Muscle layer of colon (tissue), 2 donors: ENCODE data around the gene TGFBR3L.
A peak's percentile ranks its signal among the peaks of the same experiment; 100 is the strongest.
"Not testable (repeated sequence)": the region's sequence is repeated elsewhere in the genome, so short reads cannot be mapped to it uniquely, and the experiment has no call there.

Source experiments
- H3K27ac ChIP-seq: one replicate; pipeline ENCODE4 v1.7.0; 2013; ENCODE audit warnings: low read depth, mild to moderate bottlenecking, low read length, moderate library complexity
- H3K27me3 ChIP-seq, 2 donors: one replicate each; pipeline ENCODE4 v1.7.0; 2013; ENCODE audit warnings: low read length in 2 of 2, mild to moderate bottlenecking in 2 of 2; ENCODE audit not compliant: insufficient read depth in 2 of 2, control insufficient read depth in 1 of 2
- H3K36me3 ChIP-seq: one replicate; pipeline ENCODE4 v1.7.0; 2013; ENCODE audit warnings: mild to moderate bottlenecking, low read length; ENCODE audit not compliant: insufficient read depth
- H3K4me1 ChIP-seq: one replicate; pipeline ENCODE4 v1.7.0; 2013; ENCODE audit warnings: mild to moderate bottlenecking, low read length; ENCODE audit not compliant: insufficient read depth
- H3K4me3 ChIP-seq, 2 donors: one replicate each; pipeline ENCODE4 v1.7.0; 2013; ENCODE audit warnings: low read length in 2 of 2, low read depth in 1 of 2, mild to moderate bottlenecking in 1 of 2, moderate library complexity in 1 of 2
- H3K9ac ChIP-seq: one replicate; pipeline ENCODE4 v1.7.0; 2013; ENCODE audit warnings: low read length
- H3K9me3 ChIP-seq: one replicate; pipeline ENCODE4 v1.7.0; 2013; ENCODE audit warnings: mild to moderate bottlenecking, low read length
- donor health status: abdominal sarcoma.
- donor health status: Adenocarcinoma of cecum.

TGFBR3L gene

GRCh38 chr19:7940841-7941240 lies 26.2 kb downstream of the TGFBR3L start:
- H3K4me1 ChIP-seq: peaks cover 21% of the 10 kb centered on the region
- H3K27ac ChIP-seq: no peak overlapping the region
- H3K36me3 ChIP-seq: peaks cover 43% of the 10 kb centered on the region
- no peaks in the 10 kb centered on the region for H3K9me3 ChIP-seq
- H3K9ac ChIP-seq: no peak overlapping the region
- H3K27me3 ChIP-seq: no peaks in the 10 kb centered on the region
- no peak overlapping the region for H3K4me3 ChIP-seq

- Histone ChIP-seq H3K9ac (no peak overlapping the region), H3K27me3 (no peaks in the 10 kb centered on the region), H3K9me3 (no peaks in the 10 kb centered on the region), H3K27ac (no peak overlapping the region), H3K4me3 (peak overlapping the region in 1 of 2 donors; percentile 98), H3K36me3 (peaks cover 31% of the 10 kb centered on the region), H3K4me1 (peaks cover 21% of the 10 kb centered on the region)
These were observed 27.4 kb downstream of the TGFBR3L start for GRCh38 chr19:7941895-7942596.

DNA sequence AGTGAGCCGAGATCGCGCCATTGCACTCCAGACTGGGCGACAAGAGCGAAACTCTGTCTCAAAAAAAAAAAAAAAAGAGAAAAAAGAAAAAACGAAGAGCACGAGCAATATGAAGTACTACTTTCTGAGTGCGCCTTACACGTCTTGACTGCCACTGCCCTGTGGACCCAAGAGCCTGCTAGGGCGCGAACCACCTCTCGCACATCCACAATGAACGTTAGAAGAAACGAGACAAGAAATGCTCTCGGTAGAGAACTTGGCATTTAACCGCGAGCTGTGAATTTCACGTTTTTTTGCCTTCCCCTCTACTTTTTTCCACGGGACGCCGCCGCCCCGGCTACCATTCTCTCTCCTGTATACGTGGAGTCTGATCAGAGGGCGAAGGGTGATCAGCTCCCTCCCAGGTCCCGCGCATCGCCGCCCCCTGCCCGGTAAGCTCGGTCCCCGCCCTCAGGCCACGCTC lies 28.4 kb downstream of the TGFBR3L start:
- H3K4me3 ChIP-seq: peak overlapping the region; percentile 60 to 98
- H3K9ac ChIP-seq: peak overlapping the region; percentile 99
- no peaks in the 10 kb centered on the region for H3K9me3 ChIP-seq
- no peaks in the 10 kb centered on the region for H3K27me3 ChIP-seq
- H3K4me1 ChIP-seq: peaks cover 21% of the 10 kb centered on the region
- H3K36me3 ChIP-seq: peaks cover 29% of the 10 kb centered on the region
- H3K27ac ChIP-seq: peak overlapping the region; percentile 73

- H3K9ac ChIP-seq: peak within 1 kb of the TSS; percentile 99
- H3K9me3 ChIP-seq: no peaks in the 10 kb centered on the region
- peak within 1 kb of the TSS; percentile 81 for H3K27ac ChIP-seq
- peak within 1 kb of the TSS; percentile 60 to 98 for H3K4me3 ChIP-seq
- peaks cover 24% of the 10 kb centered on the region for H3K36me3 ChIP-seq
- H3K4me1 ChIP-seq: peaks cover 21% of the 10 kb centered on the region
- no peaks in the 10 kb centered on the region for H3K27me3 ChIP-seq
These were observed 29.0 kb downstream of the TGFBR3L start, which contains the start of gene TIMM44 for GRCh38 chr19:7943444-7944176. TSS of gene TIMM44 (minus strand) at chr19:7943666. CDS start at chr19:7943651, 15 bp downstream.

DNA sequence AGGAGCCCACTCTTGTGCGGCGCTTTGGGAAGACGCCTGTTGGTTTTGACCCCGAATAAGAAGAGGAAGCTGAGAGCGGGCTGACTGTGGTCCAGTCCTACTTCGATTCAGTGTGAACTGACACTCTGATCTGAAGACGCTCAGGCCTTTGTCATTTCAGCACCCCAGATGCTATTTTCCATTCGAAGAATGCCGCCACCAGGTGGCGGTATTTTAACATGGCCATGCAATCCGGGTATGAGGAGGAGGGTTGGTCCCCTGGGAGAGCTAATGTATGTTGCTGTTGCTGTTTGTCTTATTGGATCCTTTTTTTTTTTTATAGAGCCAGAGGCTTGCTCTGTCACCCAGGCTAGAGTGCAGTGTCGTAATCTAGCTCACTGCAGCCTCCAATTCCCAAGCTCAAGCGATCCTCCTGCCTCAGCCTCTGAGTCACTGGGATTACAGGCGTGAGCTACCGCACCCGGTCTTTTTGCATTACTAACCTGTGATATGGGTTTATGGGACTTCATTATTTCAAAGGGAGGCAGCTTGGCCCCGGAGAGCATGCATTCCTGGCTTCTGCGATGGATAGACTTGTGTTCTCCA lies 29.6 kb downstream of the TGFBR3L start:
- Histone ChIP-seq H3K9me3 (no peaks in the 10 kb centered on the region), H3K9ac (no peak overlapping the region), H3K4me1 (peaks cover 21% of the 10 kb centered on the region), H3K27me3 (no peaks in the 10 kb centered on the region), H3K4me3 (peak overlapping the region; percentile 58 to 98), H3K27ac (peak overlapping the region; percentile 81), H3K36me3 (peaks cover 24% of the 10 kb centered on the region)

DNA sequence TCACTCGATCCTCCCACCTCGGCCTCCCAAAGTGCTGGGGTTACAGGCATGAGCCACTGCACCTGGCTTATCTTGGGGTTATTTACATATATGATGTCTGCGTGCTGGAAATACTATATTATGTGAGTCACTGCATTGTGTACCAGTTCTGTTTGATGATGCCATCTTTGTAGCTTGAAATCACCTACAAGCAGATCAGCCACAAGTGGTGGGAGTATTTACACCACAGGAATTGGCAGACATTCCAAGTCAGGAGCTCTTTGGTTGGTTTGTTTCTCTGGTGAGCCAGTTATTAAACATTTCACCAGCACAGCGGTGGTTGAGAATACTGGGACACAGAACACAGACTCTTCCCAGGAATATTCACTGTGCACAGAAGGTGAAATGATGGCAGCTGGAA lies 33.3 kb downstream of the TGFBR3L start:
- H3K9me3 ChIP-seq: no peaks in the 10 kb centered on the region
- H3K4me3 ChIP-seq: no peak overlapping the region
- no peak overlapping the region for H3K9ac ChIP-seq
- H3K27me3 ChIP-seq: no peaks in the 10 kb centered on the region
- peaks cover 6% of the 10 kb centered on the region for H3K4me1 ChIP-seq
- no peak overlapping the region for H3K27ac ChIP-seq
- no peaks in the 10 kb centered on the region for H3K36me3 ChIP-seq

GRCh38 chr19:7953060-7953459 lies 38.4 kb downstream of the TGFBR3L start:
- Histone ChIP-seq H3K9ac (no peak overlapping the region), H3K4me3 (no peak overlapping the region), H3K4me1 (no peaks in the 10 kb centered on the region), H3K27ac (no peak overlapping the region), H3K27me3 (no peaks in the 10 kb centered on the region), H3K9me3 (no peaks in the 10 kb centered on the region), H3K36me3 (peaks cover 2% of the 10 kb centered on the region)

DNA sequence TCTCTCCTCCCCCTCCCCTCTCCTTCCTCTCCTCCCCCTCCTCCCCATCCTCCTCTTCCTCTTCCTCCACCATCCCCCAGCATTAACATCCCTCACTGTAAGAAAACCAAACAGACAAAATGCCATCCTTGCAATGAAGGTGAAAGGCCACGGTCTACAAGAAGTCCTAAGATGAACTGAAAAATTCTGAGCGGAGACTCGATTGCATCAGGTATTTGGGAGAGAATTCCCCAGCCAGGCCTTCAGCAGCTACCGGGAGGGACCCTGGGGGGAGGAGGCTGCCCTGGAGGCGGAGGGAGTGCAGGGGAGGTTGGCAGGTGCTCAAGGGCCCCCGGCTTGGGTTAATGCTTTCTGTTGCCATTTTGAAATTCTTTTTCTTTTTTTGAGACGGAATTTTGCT lies 38.9 kb downstream of the TGFBR3L start:
- H3K4me3 ChIP-seq: no peak overlapping the region
- no peak overlapping the region for H3K9ac ChIP-seq
- H3K27ac ChIP-seq: no peak overlapping the region
- no peaks in the 10 kb centered on the region for H3K9me3 ChIP-seq
- H3K27me3 ChIP-seq: no peaks in the 10 kb centered on the region
- peaks cover 7% of the 10 kb centered on the region for H3K36me3 ChIP-seq
- no peaks in the 10 kb centered on the region for H3K4me1 ChIP-seq

GRCh38 chr19:7955696-7956095 lies 41.1 kb downstream of the TGFBR3L start:
- H3K4me1 ChIP-seq: no peaks in the 10 kb centered on the region
- H3K9me3 ChIP-seq: no peaks in the 10 kb centered on the region
- no peaks in the 10 kb centered on the region for H3K27me3 ChIP-seq
- H3K9ac ChIP-seq: no peak overlapping the region
- H3K27ac ChIP-seq: no peak overlapping the region
- no peak overlapping the region for H3K4me3 ChIP-seq
- peaks cover 10% of the 10 kb centered on the region for H3K36me3 ChIP-seq

DNA sequence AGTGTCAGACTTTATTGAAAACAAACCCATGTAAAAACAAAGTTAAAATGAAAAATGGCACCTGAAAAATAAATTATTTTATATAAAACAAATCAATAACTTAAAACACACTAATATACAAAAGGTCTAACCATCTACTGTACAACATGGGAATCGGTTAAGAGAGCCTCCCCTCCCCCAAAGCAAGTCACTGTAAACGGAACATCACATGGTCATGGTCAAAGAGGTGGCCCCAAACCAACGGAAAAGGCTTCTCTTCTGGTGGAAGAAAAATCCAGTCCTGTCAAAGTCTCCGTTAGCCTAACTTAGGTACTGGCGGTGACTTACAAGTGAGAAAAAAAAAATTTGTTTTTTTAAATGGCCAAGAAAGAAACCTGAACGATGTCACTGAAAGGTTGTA lies 44.6 kb downstream of the TGFBR3L start:
- Histone ChIP-seq H3K27me3 (no peaks in the 10 kb centered on the region), H3K4me3 (no peak overlapping the region), H3K4me1 (no peaks in the 10 kb centered on the region), H3K27ac (no peak overlapping the region), H3K9me3 (no peaks in the 10 kb centered on the region), H3K9ac (no peak overlapping the region), H3K36me3 (peaks cover 33% of the 10 kb centered on the region)

DNA sequence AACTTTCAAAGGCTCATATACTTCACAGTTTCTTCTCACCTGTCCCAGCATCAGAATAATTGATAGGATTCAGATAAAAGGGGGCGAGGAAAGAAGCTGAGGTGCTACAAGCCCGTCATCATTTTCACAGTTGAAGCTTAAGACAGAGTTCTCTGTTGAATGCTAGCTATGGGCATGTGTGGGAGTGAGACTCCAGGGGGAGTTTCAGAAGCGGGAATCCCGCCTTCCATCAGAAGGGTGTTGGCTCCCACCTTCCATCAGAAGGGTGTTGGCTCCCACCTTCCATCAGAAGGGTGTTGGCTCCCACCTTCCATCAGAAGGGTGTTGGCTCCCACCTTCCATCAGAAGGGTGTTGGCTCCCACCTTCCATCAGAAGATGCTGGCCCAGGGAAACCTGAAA lies 46.5 kb downstream of the TGFBR3L start:
- H3K36me3 ChIP-seq: peaks cover 45% of the 10 kb centered on the region
- H3K9me3 ChIP-seq, H3K4me1 ChIP-seq, H3K9ac ChIP-seq, H3K4me3 ChIP-seq, H3K27me3 ChIP-seq, H3K27ac ChIP-seq: not testable (repeated sequence)
